ENCODE measurements around the gene SLC5A10.

- TF ChIP-seq REST (IDR thresholded peaks at IDR 0.05; ENCODE audit: insufficient replicate concordance, low read depth) (no peak), CTCF (IDR thresholded peaks at IDR 0.05; ENCODE audit: insufficient read depth, low read length) (no peak)
These were observed 6.6 kb downstream of the SLC5A10 start for GRCh38 chr17:18958611-18959010.
